HG03097 (cell line): ENCODE results near the gene STOML3.

Experiments
- ATAC-seq: cut with Tn5 transposase; IDR thresholded peaks from one replicate; pipeline ENCODE4 v1.9.1; 2021; ENCODE audit not compliant: unreplicated experiment, low FRiP score

STOML3 gene

DNA sequence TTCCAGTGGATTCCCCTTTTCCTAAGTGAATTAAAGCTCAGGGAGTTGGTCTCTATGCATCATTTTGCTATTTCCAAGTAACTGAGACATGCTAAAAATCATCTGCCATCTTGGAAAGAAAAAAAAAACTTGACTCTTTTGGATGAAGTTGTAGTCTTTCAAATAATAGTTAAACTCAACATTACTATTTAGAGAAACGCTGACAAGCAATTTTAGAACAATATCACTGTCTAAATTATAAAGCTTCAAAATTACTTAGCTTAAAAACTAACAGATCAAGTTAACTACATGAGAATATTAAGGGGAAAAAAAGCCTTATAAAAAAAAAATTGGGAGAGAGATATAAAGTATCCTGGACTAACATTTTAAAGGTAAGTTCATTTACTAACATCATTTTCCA lies 68.5 kb downstream of the STOML3 start:
- no peak for ATAC-seq

GRCh38 chr13:38921081-38921480 lies 69.5 kb downstream of the STOML3 start:
- ATAC-seq = no peak
